ENCODE data around the gene NKIRAS1. TPM values are rescaled to one million over a fixed set of nuclear protein-coding genes. Genes with fewer than 3 reads are reported as not detected.
A peak's percentile ranks its signal among the peaks of the same experiment; 100 is the strongest.
"Not testable (repeated sequence)": the region's sequence is repeated elsewhere in the genome, so short reads cannot be mapped to it uniquely, and the experiment has no call there.

Gene NKIRAS1
- total and polyA plus RNA-seq, 4 donors, result 23.4 to 53.4 (median 45.8) TPM

DNA sequence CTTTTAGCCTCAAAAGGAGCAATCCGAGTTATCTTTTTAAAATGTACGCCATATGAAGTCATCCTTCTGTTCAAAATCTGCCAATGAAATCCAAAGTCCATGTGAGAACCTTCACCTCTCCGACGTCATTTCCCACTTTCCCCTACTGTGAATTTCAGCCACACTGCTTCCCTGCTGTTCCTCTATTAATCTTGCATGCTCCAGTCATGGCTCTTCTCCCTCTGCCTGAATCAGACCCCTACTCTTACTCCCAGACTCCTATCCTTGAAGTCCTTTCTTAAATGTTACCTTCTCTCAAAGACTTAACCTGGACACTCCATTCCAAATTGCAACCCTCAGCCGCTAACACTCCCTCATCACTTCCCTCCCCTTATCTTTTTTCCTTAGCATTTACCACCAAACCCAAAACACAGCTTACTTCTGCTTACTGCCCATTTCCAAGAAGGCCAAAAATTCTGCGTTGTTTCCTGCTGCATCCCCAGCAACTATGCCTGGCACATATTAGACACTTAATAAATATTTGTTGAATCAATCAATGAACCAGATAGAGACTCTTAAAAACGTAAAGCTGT, 1.2 kb downstream of the NKIRAS1 start:
- 23% methylated on average over 5 of the region's 7 CpGs for WGBS (ENCODE audit: insufficient coverage)
- peak in 3 of 6 donors; percentile 28 to 69 (median 29) for DNase-seq (ENCODE audit: low read depth in 4 of 6, low spot score in 6 of 6)
- H3K27ac ChIP-seq (ENCODE audit: low read depth, low read length), result no peak overlapping the region
- H3K36me3 ChIP-seq (ENCODE audit: control insufficient read depth, insufficient read depth, low read length), result peaks cover 3% of the 10 kb centered on the region
- no peaks in the 10 kb centered on the region for H3K9me3 ChIP-seq (ENCODE audit: control insufficient read depth, insufficient read depth, low read length)
- peaks cover 5% of the 10 kb centered on the region for H3K4me1 ChIP-seq (ENCODE audit: control insufficient read depth, insufficient read depth, low read length)
- H3K4me3 ChIP-seq (ENCODE audit: low read depth, low read length), result peak overlapping the region; percentile 99
- no peaks in the 10 kb centered on the region for H3K27me3 ChIP-seq (ENCODE audit: control insufficient read depth, insufficient read depth, low read length)

DNA sequence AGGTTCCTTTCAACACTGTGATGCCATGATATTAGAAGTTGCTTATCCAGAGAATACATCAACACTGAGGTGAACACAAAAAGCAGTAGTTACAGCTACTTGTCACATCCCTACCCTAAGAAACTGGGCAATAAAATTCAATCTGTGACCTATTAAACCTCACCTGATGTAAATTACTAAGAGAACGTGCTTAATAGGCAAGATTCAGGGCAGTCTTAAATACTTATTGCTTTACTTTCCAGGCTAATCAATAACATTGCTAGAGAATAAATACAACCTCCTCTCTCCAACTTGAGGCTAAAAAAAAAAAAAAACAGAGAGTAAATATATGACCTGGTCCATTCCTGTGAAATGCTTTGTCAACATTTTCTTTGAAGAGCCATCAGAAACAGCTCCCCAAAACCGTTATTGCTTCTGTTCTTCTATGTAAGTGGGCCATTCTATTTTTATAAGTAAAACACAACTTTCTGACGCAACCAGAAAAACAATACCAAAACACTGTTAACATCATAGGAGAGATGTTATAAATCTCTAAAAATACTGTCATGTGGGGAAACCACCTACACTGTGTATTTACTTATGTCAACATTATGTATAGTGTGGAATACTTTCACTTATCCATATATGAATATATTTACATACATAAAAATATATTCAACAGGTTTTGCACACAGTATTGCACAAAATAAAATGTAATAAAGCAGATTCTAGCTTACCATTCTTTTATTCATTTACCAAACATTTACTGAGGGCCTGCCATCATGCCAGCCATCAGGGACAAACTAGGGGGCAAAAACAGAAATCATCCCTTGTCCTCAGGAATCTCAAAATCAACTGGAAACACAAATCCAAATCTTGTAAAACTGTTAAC, 2.7 kb downstream of the NKIRAS1 start:
- H3K36me3 ChIP-seq (ENCODE audit: control insufficient read depth, insufficient read depth, low read length), result peaks cover 16% of the 10 kb centered on the region
- WGBS (ENCODE audit: insufficient coverage), result no CpG with 5 or more reads among the region's 3 CpGs
- no peak overlapping the region for H3K27ac ChIP-seq (ENCODE audit: low read depth, low read length)
- peaks cover 2% of the 10 kb centered on the region for H3K4me1 ChIP-seq (ENCODE audit: control insufficient read depth, insufficient read depth, low read length)
- no peaks in the 10 kb centered on the region for H3K9me3 ChIP-seq (ENCODE audit: control insufficient read depth, insufficient read depth, low read length)
- no peak overlapping the region for H3K4me3 ChIP-seq (ENCODE audit: low read depth, low read length)
- DNase-seq (ENCODE audit: low read depth in 4 of 6, low spot score in 6 of 6), result no peak
- H3K27me3 ChIP-seq (ENCODE audit: control insufficient read depth, insufficient read depth, low read length), result no peaks in the 10 kb centered on the region

- Histone ChIP-seq H3K27me3 (ENCODE audit: control insufficient read depth, insufficient read depth, low read length) (no peaks in the 10 kb centered on the region), H3K9me3 (ENCODE audit: control insufficient read depth, insufficient read depth, low read length) (no peaks in the 10 kb centered on the region), H3K36me3 (ENCODE audit: control insufficient read depth, insufficient read depth, low read length) (peaks cover 20% of the 10 kb centered on the region), H3K4me1 (ENCODE audit: control insufficient read depth, insufficient read depth, low read length) (no peaks in the 10 kb centered on the region), H3K4me3 (ENCODE audit: low read depth, low read length) (no peak overlapping the region), H3K27ac (ENCODE audit: low read depth, low read length) (no peak overlapping the region)
- WGBS (ENCODE audit: insufficient coverage), result no CpG with 5 or more reads among the region's 1 CpG
- DNase-seq (ENCODE audit: low read depth in 4 of 6, low spot score in 6 of 6), result no peak
Observed at GRCh38 chr3:23913182-23913581, 3.6 kb downstream of the NKIRAS1 start.

- not testable (repeated sequence) for H3K4me3 ChIP-seq (ENCODE audit: low read depth, low read length); H3K27ac ChIP-seq (ENCODE audit: low read depth, low read length); DNase-seq (ENCODE audit: low read depth in 4 of 6, low spot score in 6 of 6); H3K27me3 ChIP-seq (ENCODE audit: control insufficient read depth, insufficient read depth, low read length); H3K4me1 ChIP-seq (ENCODE audit: control insufficient read depth, insufficient read depth, low read length); H3K9me3 ChIP-seq (ENCODE audit: control insufficient read depth, insufficient read depth, low read length)
- no CpG with 5 or more reads among the region's 3 CpGs for WGBS (ENCODE audit: insufficient coverage)
- H3K36me3 ChIP-seq (ENCODE audit: control insufficient read depth, insufficient read depth, low read length), result peaks cover 16% of the 10 kb centered on the region
Observed at GRCh38 chr3:23912335-23912734, 4.5 kb downstream of the NKIRAS1 start.

DNA sequence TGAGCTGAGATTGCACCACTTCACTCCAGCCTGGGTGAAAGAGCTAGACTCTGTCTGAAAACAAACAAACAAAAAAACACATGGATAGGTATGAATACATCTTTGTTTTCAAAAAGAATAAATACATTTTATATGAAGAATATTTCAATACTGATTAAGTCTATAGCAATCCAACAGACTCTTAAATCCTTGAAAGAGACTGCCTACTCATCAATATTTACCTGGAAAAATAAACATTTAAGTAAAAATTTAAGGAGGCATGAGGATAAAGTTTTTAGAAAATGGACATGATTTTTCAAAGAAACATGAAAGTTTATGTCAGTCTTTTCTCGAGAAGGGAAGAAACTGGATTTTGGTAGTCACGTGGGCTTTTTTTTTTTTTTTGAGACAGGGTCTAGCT, 5.4 kb downstream of the NKIRAS1 start:
- Histone ChIP-seq H3K27me3 (ENCODE audit: control insufficient read depth, insufficient read depth, low read length) (no peaks in the 10 kb centered on the region), H3K36me3 (ENCODE audit: control insufficient read depth, insufficient read depth, low read length) (peaks cover 16% of the 10 kb centered on the region), H3K9me3 (ENCODE audit: control insufficient read depth, insufficient read depth, low read length) (no peaks in the 10 kb centered on the region), H3K4me1 (ENCODE audit: control insufficient read depth, insufficient read depth, low read length) (no peaks in the 10 kb centered on the region), H3K4me3 (ENCODE audit: low read depth, low read length) (no peak overlapping the region), H3K27ac (ENCODE audit: low read depth, low read length) (no peak overlapping the region)
- DNase-seq (ENCODE audit: low read depth in 4 of 6, low spot score in 6 of 6), result no peak
- WGBS (ENCODE audit: insufficient coverage), result 100% methylated on average over 2 of the region's 2 CpGs

- 100% methylated on average over 4 of the region's 7 CpGs for WGBS (ENCODE audit: insufficient coverage)
- Histone ChIP-seq H3K4me3 (ENCODE audit: low read depth, low read length) (no peak overlapping the region), H3K27ac (ENCODE audit: low read depth, low read length) (no peak overlapping the region), H3K4me1 (ENCODE audit: control insufficient read depth, insufficient read depth, low read length) (no peaks in the 10 kb centered on the region), H3K36me3 (ENCODE audit: control insufficient read depth, insufficient read depth, low read length) (peaks cover 20% of the 10 kb centered on the region), H3K9me3 (ENCODE audit: control insufficient read depth, insufficient read depth, low read length) (no peaks in the 10 kb centered on the region), H3K27me3 (ENCODE audit: control insufficient read depth, insufficient read depth, low read length) (no peaks in the 10 kb centered on the region)
- DNase-seq (ENCODE audit: low read depth in 4 of 6, low spot score in 6 of 6), result no peak
Observed at GRCh38 chr3:23909341-23909740, 7.4 kb downstream of the NKIRAS1 start.

DNA sequence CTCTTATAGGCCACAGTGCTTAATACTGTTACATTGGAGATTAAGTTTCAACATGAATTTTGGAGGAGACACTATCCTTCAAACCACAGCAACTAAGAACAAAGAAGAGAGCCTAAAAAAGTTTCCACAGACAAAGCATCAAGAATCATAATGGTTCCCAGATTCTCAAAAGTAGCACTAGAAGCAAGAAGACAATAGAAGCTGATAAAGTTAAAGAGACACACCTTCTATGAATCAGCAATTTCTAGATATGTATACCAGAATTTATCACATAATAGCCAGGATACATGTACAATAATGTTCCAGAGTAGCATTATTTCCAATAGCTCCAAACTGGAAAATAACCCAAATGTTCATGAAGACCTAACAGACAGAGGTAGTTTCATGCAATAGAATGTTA, 12.2 kb downstream of the NKIRAS1 start:
- no peak overlapping the region for H3K4me3 ChIP-seq (ENCODE audit: low read depth, low read length)
- H3K27ac ChIP-seq (ENCODE audit: low read depth, low read length), result no peak overlapping the region
- DNase-seq (ENCODE audit: low read depth in 4 of 6, low spot score in 6 of 6), result no peak
- H3K36me3 ChIP-seq (ENCODE audit: control insufficient read depth, insufficient read depth, low read length), result peaks cover 23% of the 10 kb centered on the region
- H3K27me3 ChIP-seq (ENCODE audit: control insufficient read depth, insufficient read depth, low read length), result no peaks in the 10 kb centered on the region
- H3K4me1 ChIP-seq (ENCODE audit: control insufficient read depth, insufficient read depth, low read length), result no peaks in the 10 kb centered on the region
- H3K9me3 ChIP-seq (ENCODE audit: control insufficient read depth, insufficient read depth, low read length), result no peaks in the 10 kb centered on the region

DNA sequence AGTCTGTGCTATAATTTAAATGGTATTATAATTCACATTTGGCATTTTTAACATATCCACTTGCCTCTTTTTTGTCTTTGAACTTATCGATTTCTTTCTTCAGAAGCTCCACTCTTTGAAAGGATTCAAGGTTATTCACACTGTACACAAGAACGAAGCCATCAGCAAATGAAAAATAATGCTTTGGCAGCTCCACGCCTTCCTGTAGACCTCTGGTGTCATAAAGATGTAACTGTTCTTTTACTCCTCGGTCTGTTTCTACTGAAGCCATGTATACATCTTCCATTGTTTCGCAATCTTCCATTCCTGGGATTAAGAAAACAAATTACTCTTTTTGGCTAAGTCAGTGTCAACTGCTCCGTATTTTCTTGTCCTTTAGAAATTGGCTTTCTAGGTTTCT, 16.0 kb downstream of the NKIRAS1 start:
- no peak overlapping the region for H3K27ac ChIP-seq (ENCODE audit: low read depth, low read length)
- no peak overlapping the region for H3K4me3 ChIP-seq (ENCODE audit: low read depth, low read length)
- H3K36me3 ChIP-seq (ENCODE audit: control insufficient read depth, insufficient read depth, low read length), result peaks cover 35% of the 10 kb centered on the region
- 76% methylated on average over 3 of the region's 6 CpGs for WGBS (ENCODE audit: insufficient coverage)
- no peaks in the 10 kb centered on the region for H3K4me1 ChIP-seq (ENCODE audit: control insufficient read depth, insufficient read depth, low read length)
- no peaks in the 10 kb centered on the region for H3K27me3 ChIP-seq (ENCODE audit: control insufficient read depth, insufficient read depth, low read length)
- H3K9me3 ChIP-seq (ENCODE audit: control insufficient read depth, insufficient read depth, low read length), result no peaks in the 10 kb centered on the region
- peak in 1 of 6 donors; percentile 16 for DNase-seq (ENCODE audit: low read depth in 4 of 6, low spot score in 6 of 6)

GRCh38 chr3:23895181-23895580, 21.6 kb downstream of the NKIRAS1 start:
- no peak for DNase-seq (ENCODE audit: low read depth in 4 of 6, low spot score in 6 of 6)
- no peaks in the 10 kb centered on the region for H3K9me3 ChIP-seq (ENCODE audit: control insufficient read depth, insufficient read depth, low read length)
- H3K27ac ChIP-seq (ENCODE audit: low read depth, low read length), result no peak overlapping the region
- no peak overlapping the region for H3K4me3 ChIP-seq (ENCODE audit: low read depth, low read length)
- H3K4me1 ChIP-seq (ENCODE audit: control insufficient read depth, insufficient read depth, low read length), result no peaks in the 10 kb centered on the region
- 95% methylated on average over 4 of the region's 4 CpGs for WGBS (ENCODE audit: insufficient coverage)
- no peaks in the 10 kb centered on the region for H3K27me3 ChIP-seq (ENCODE audit: control insufficient read depth, insufficient read depth, low read length)
- H3K36me3 ChIP-seq (ENCODE audit: control insufficient read depth, insufficient read depth, low read length), result peaks cover 31% of the 10 kb centered on the region
